DOHH2 (cell line): ENCODE data around the gene SLC35A2.

ENCODE experiments used
- CTCF ChIP-seq: fragments of 200-600 bp; sonication (generic); IDR thresholded peaks from one replicate; pipeline ENCODE4 v1.5.1; 2014; ENCODE audit warnings: antibody characterized with exemption, mild to moderate bottlenecking, low read depth, low read length; ENCODE audit not compliant: poor library complexity, severe bottlenecking
- EZH2phosphoT487 ChIP-seq: fragments of 200-600 bp; sonication (generic); IDR thresholded peaks from 2 replicates; pipeline ENCODE4 v1.6.1; 2017; ENCODE audit warnings: borderline replicate concordance, mild to moderate bottlenecking, antibody characterized with exemption, low read length, moderate library complexity, mixed read lengths

- TF ChIP-seq EZH2phosphoT487 (no peak), CTCF (no peak)
Observed at GRCh38 chrX:48939524-48940228, 28.2 kb upstream of the SLC35A2 start.
